Stimulated activated naive B cell treated with anti-CD40 and anti-IgM and Interleukin-4, amounts not matched to agents 10 μg/mL and 1 μg/mL and 100 μg/mL, for 72 hours (primary cell): ENCODE results near the gene TXNRD2.
A peak's percentile ranks its signal among the peaks of the same experiment; 100 is the strongest.

ENCODE experiments used
- ATAC-seq, 2 donors: fragments of 150-1000 bp; cut with Tn5 transposase; replicated peaks; 2 replicates each; pipeline ENCODE4 v1.10.0; 2021; ENCODE audit warnings: moderate library complexity in 1 of 2
- DNase-seq: peaks from one replicate; pipeline ENCODE4 v3.0.0; 2021
- H3K27ac Mint-ChIP-seq: one replicate; pipeline ENCODE4 v1.8.0; 2022; ENCODE audit warnings: mild to moderate bottlenecking, mixed read lengths
- H3K27me3 Mint-ChIP-seq, 2 donors: one replicate each; pipeline ENCODE4 v1.8.0; 2022; ENCODE audit warnings: mixed read lengths in 2 of 2
- H3K36me3 Mint-ChIP-seq, 2 donors: one replicate each; pipeline ENCODE4 v1.8.0; 2022; ENCODE audit warnings: mixed read lengths in 2 of 2, mild to moderate bottlenecking in 1 of 2
- H3K4me1 Mint-ChIP-seq, 2 donors: one replicate each; pipeline ENCODE4 v1.8.0; 2022; ENCODE audit warnings: mixed read lengths in 2 of 2, mild to moderate bottlenecking in 1 of 2
- H3K4me3 Mint-ChIP-seq, 2 donors: one replicate each; pipeline ENCODE4 v1.8.0; 2022; ENCODE audit warnings: mild to moderate bottlenecking in 2 of 2, mixed read lengths in 2 of 2, moderate library complexity in 1 of 2
- H3K9me3 Mint-ChIP-seq, 2 donors: one replicate each; pipeline ENCODE4 v1.8.0; 2022; ENCODE audit warnings: mixed read lengths in 2 of 2, mild to moderate bottlenecking in 1 of 2

The TXNRD2 gene

GRCh38 chr22:19918332-19919106 is 23.1 kb downstream of the TXNRD2 start:
- Mint-ChIP-seq H3K4me3 (no peak overlapping the region), H3K27ac (no peak overlapping the region), H3K27me3 (no peaks in the 10 kb centered on the region), H3K36me3 (peaks cover 37 to 38% of the 10 kb centered on the region in 2 donors), H3K9me3 (peaks cover 3 to 4% of the 10 kb centered on the region in 2 donors), H3K4me1 (no peaks in the 10 kb centered on the region)
- DNase-seq = no peak
- ATAC-seq = no peak

GRCh38 chr22:19917389-19918138 is 24.1 kb downstream of the TXNRD2 start:
- Mint-ChIP-seq H3K4me1 (no peaks in the 10 kb centered on the region), H3K9me3 (peaks cover 3 to 4% of the 10 kb centered on the region in 2 donors), H3K27me3 (no peaks in the 10 kb centered on the region), H3K27ac (no peak overlapping the region), H3K4me3 (no peak overlapping the region), H3K36me3 (peaks cover 38 to 39% of the 10 kb centered on the region in 2 donors)
- DNase-seq = no peak
- no peak for ATAC-seq

- Mint-ChIP-seq H3K27ac (no peak overlapping the region), H3K4me3 (no peak overlapping the region), H3K9me3 (peaks cover 3 to 4% of the 10 kb centered on the region in 2 donors), H3K36me3 (peaks cover 38 to 40% of the 10 kb centered on the region in 2 donors), H3K27me3 (no peaks in the 10 kb centered on the region), H3K4me1 (no peaks in the 10 kb centered on the region)
- no peak for DNase-seq
- no peak for ATAC-seq
Observed at GRCh38 chr22:19916941-19917340, 24.7 kb downstream of the TXNRD2 start.

GRCh38 chr22:19916006-19916405 is 25.6 kb downstream of the TXNRD2 start:
- DNase-seq = no peak
- no peak overlapping the region for H3K4me3 Mint-ChIP-seq
- peaks cover 3 to 4% of the 10 kb centered on the region in 2 donors for H3K9me3 Mint-ChIP-seq
- H3K4me1 Mint-ChIP-seq = no peaks in the 10 kb centered on the region
- H3K36me3 Mint-ChIP-seq = peaks cover 37 to 47% of the 10 kb centered on the region in 2 donors
- no peak overlapping the region for H3K27ac Mint-ChIP-seq
- no peaks in the 10 kb centered on the region for H3K27me3 Mint-ChIP-seq
- no peak for ATAC-seq

- no peak overlapping the region for H3K4me3 Mint-ChIP-seq
- no peaks in the 10 kb centered on the region for H3K27me3 Mint-ChIP-seq
- no peak for DNase-seq
- no peaks in the 10 kb centered on the region for H3K4me1 Mint-ChIP-seq
- peaks cover 37 to 47% of the 10 kb centered on the region in 2 donors for H3K36me3 Mint-ChIP-seq
- ATAC-seq = no peak
- H3K27ac Mint-ChIP-seq = no peak overlapping the region
- peaks cover 3 to 4% of the 10 kb centered on the region in 2 donors for H3K9me3 Mint-ChIP-seq
Observed at GRCh38 chr22:19915287-19915954, 26.2 kb downstream of the TXNRD2 start.

- H3K4me3 Mint-ChIP-seq = no peak overlapping the region
- H3K27me3 Mint-ChIP-seq = no peaks in the 10 kb centered on the region
- ATAC-seq (no peak), DNase-seq (no peak)
- H3K9me3 Mint-ChIP-seq = peaks cover 3 to 4% of the 10 kb centered on the region in 2 donors
- peaks cover 39 to 53% of the 10 kb centered on the region in 2 donors for H3K36me3 Mint-ChIP-seq
- H3K4me1 Mint-ChIP-seq = peaks cover 6 to 8% of the 10 kb centered on the region in 2 donors
- H3K27ac Mint-ChIP-seq = no peak overlapping the region
Observed at GRCh38 chr22:19914201-19914943, 27.2 kb downstream of the TXNRD2 start.

GRCh38 chr22:19913337-19913936 is 28.2 kb downstream of the TXNRD2 start:
- no peak overlapping the region for H3K27ac Mint-ChIP-seq
- no peak overlapping the region for H3K4me3 Mint-ChIP-seq
- H3K9me3 Mint-ChIP-seq = peaks cover 3 to 4% of the 10 kb centered on the region in 2 donors
- H3K27me3 Mint-ChIP-seq = no peaks in the 10 kb centered on the region
- DNase-seq (no peak), ATAC-seq (no peak)
- H3K36me3 Mint-ChIP-seq = peaks cover 39 to 56% of the 10 kb centered on the region in 2 donors
- peaks cover 9 to 13% of the 10 kb centered on the region in 2 donors for H3K4me1 Mint-ChIP-seq

GRCh38 chr22:19912271-19912999 is 29.2 kb downstream of the TXNRD2 start:
- Mint-ChIP-seq H3K4me1 (peaks cover 9 to 13% of the 10 kb centered on the region in 2 donors), H3K27ac (no peak overlapping the region), H3K27me3 (no peaks in the 10 kb centered on the region), H3K9me3 (peaks cover 3 to 4% of the 10 kb centered on the region in 2 donors), H3K4me3 (no peak overlapping the region), H3K36me3 (peaks cover 38 to 55% of the 10 kb centered on the region in 2 donors)
- no peak for DNase-seq
- no peak for ATAC-seq

GRCh38 chr22:19911540-19912270 is 29.9 kb downstream of the TXNRD2 start:
- H3K36me3 Mint-ChIP-seq = peaks cover 40 to 55% of the 10 kb centered on the region in 2 donors
- no peaks in the 10 kb centered on the region for H3K27me3 Mint-ChIP-seq
- H3K27ac Mint-ChIP-seq = no peak overlapping the region
- ATAC-seq (no peak), DNase-seq (no peak)
- peaks cover 9 to 13% of the 10 kb centered on the region in 2 donors for H3K4me1 Mint-ChIP-seq
- no peak overlapping the region for H3K4me3 Mint-ChIP-seq
- peaks cover 3 to 4% of the 10 kb centered on the region in 2 donors for H3K9me3 Mint-ChIP-seq

GRCh38 chr22:19910180-19910744 is 31.4 kb downstream of the TXNRD2 start:
- no peak overlapping the region for H3K27ac Mint-ChIP-seq
- H3K4me3 Mint-ChIP-seq = no peak overlapping the region
- H3K27me3 Mint-ChIP-seq = no peaks in the 10 kb centered on the region
- H3K9me3 Mint-ChIP-seq = peaks cover 3 to 4% of the 10 kb centered on the region in 2 donors
- peaks cover 9 to 13% of the 10 kb centered on the region in 2 donors for H3K4me1 Mint-ChIP-seq
- peaks cover 43 to 53% of the 10 kb centered on the region in 2 donors for H3K36me3 Mint-ChIP-seq
- no peak for ATAC-seq
- no peak for DNase-seq

GRCh38 chr22:19909350-19910179 is 32.1 kb downstream of the TXNRD2 start:
- Mint-ChIP-seq H3K36me3 (peaks cover 37 to 46% of the 10 kb centered on the region in 2 donors), H3K4me1 (peaks cover 9 to 13% of the 10 kb centered on the region in 2 donors), H3K4me3 (peak overlapping the region in 1 of 2 donors; percentile 1), H3K9me3 (peaks cover 3 to 4% of the 10 kb centered on the region in 2 donors), H3K27ac (peak overlapping the region; percentile 42), H3K27me3 (no peaks in the 10 kb centered on the region)
- peak; percentile 49 for DNase-seq
- ATAC-seq = peak; percentile 91 to 97
